ENCODE measurements around the gene NCOA3. TPM values are rescaled to one million over a fixed set of nuclear protein-coding genes. Genes with fewer than 3 reads are reported as not detected.

NCOA3 gene
- total and polyA plus RNA-seq, 7 donors: 11.9 to 56.9 (median 18.1) TPM

GRCh38 chr20:47662483-47663353, 161.0 kb downstream of the NCOA3 start:
- ATAC-seq (peak in 1 of 4 donors; percentile 6), DNase-seq (no peak)
- no peak for TF ChIP-seq CTCF (IDR thresholded peaks at IDR 0.05)
- Histone ChIP-seq H3K4me3 (no peak overlapping the region), H3K4me1 (no peaks in the 10 kb centered on the region), H3K9me3 (no peaks in the 10 kb centered on the region), H3K27me3 (ENCODE audit: insufficient read depth in 3 of 3, low read length in 2 of 3) (no peaks in the 10 kb centered on the region), H3K27ac (no peak overlapping the region), H3K36me3 (ENCODE audit: insufficient read depth in 1 of 2, low read depth in 1 of 2) (peaks cover 0 to 18% of the 10 kb centered on the region in 2 donors)
- WGBS, 3 donors: 85 to 89% (median 89%) methylated on average over 16 of the region's 16 CpGs
- intact Hi-C loops (cut with DNase I): loop anchor here in 1 of 2 donors (2.0 to 10.0 kb wide), 2 partner anchors 958 to 1242 kb away; no protein-coding TSS in a partner anchor

DNA sequence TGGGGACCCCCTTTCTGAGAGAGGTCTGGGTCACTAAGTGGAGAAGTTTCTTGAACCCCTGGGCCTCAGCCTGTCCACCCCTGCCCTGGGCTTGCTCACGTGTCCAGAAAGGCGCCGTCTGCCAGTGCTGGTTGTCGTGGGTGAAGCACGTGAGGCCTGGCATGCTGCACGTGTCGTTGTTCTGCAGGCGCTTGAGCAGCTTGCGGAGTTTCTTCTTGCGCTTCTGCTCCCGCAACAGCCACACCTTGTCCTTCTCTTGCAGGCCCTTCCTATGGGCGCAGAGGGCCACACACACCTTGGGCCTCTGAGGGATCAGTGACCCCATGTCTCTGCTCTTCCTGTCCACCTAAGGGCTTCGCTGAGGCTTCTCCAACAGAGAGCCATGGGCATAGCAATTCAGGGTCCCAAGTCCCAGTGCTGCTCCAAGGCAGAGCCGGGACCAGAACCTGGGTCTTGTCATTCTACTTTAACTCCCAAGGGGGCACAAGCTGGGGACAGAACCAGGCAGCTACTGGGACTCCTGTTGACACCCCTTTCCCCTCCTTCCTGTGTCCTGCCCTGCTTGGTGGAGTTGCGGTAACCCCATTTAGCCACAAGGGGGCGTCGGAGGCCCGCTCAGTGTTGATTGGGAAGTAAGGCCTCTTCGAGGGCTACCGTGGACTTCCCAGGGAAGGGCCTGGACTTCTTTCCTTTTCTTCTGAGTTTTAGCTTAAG, 161.8 kb downstream of the NCOA3 start:
- Histone ChIP-seq H3K4me3 (no peak overlapping the region), H3K4me1 (no peaks in the 10 kb centered on the region), H3K36me3 (ENCODE audit: insufficient read depth in 1 of 2, low read depth in 1 of 2) (peaks cover 0 to 12% of the 10 kb centered on the region in 2 donors), H3K9me3 (no peaks in the 10 kb centered on the region), H3K27ac (no peak overlapping the region), H3K27me3 (ENCODE audit: insufficient read depth in 3 of 3, low read length in 2 of 3) (no peaks in the 10 kb centered on the region)
- ATAC-seq: peak; percentile 69 to 82 (median 78)
- intact Hi-C loops (cut with DNase I): loop anchor here in 1 of 2 donors (2.0 to 10.0 kb wide), 2 partner anchors 957 to 1241 kb away; no protein-coding TSS in a partner anchor
- peak; percentile 94 for TF ChIP-seq CTCF (IDR thresholded peaks at IDR 0.05)
- 53 to 63% (median 55%) methylated on average over 19 to 20 of the region's 20 CpGs for WGBS, 3 donors
- DNase-seq: peak; percentile 74 to 87

- no peak for TF ChIP-seq CTCF (IDR thresholded peaks at IDR 0.05)
- DNase-seq (no peak), ATAC-seq (peak in 2 of 4 donors; percentile 3 to 9)
- H3K4me3 ChIP-seq: no peak overlapping the region
- no peaks in the 10 kb centered on the region for H3K4me1 ChIP-seq
- WGBS, 3 donors: 88 to 97% (median 89%) methylated on average over 2 of the region's 2 CpGs
- intact Hi-C loops (cut with DNase I): loop anchor here in 1 of 2 donors (10.0 kb wide), 1 partner anchor 1241 kb away; no protein-coding TSS in a partner anchor
- no peaks in the 10 kb centered on the region for H3K27me3 ChIP-seq (ENCODE audit: insufficient read depth in 3 of 3, low read length in 2 of 3)
- H3K9me3 ChIP-seq: no peaks in the 10 kb centered on the region
- peaks cover 0 to 11% of the 10 kb centered on the region in 2 donors for H3K36me3 ChIP-seq (ENCODE audit: insufficient read depth in 1 of 2, low read depth in 1 of 2)
- H3K27ac ChIP-seq: no peak overlapping the region
Measured at GRCh38 chr20:47664068-47664437, 162.4 kb downstream of the NCOA3 start.

DNA sequence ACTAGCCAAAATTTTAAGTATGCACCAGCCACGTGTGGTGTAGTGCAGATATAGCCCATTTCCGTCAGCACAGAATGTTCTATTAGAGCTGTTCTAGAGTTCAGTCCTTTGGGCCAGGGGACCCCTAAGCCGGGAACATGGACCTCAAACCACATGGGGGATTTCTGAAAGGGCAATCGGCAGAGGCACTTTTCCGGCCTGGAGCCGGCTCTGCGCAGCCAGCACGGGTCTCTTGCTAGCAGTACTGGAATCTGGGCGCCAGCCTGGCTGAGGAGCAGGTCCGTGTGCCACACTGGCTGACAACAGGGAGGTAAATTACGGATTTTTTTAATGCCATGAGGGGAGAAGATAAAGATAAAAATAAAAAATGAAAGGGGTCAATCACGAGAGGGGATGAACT, 163.1 kb downstream of the NCOA3 start:
- no peaks in the 10 kb centered on the region for H3K27me3 ChIP-seq (ENCODE audit: insufficient read depth in 3 of 3, low read length in 2 of 3)
- DNase-seq: no peak
- intact Hi-C loops (cut with DNase I): loop anchor here in 1 of 2 donors (10.0 kb wide), 1 partner anchor 1240 kb away; no protein-coding TSS in a partner anchor
- no peaks in the 10 kb centered on the region for H3K4me1 ChIP-seq
- ATAC-seq: no peak
- no peak for TF ChIP-seq CTCF (IDR thresholded peaks at IDR 0.05)
- H3K4me3 ChIP-seq: no peak overlapping the region
- WGBS, 3 donors: 89 to 94% (median 89%) methylated on average over 12 of the region's 12 CpGs
- no peak overlapping the region for H3K27ac ChIP-seq
- H3K9me3 ChIP-seq: no peaks in the 10 kb centered on the region
- H3K36me3 ChIP-seq (ENCODE audit: insufficient read depth in 1 of 2, low read depth in 1 of 2): peaks cover 0 to 11% of the 10 kb centered on the region in 2 donors

Measured in psoas muscle (tissue), 8 donors.